Measurements from ENCODE around the gene TMCO1. TPM values are rescaled to one million over a fixed set of nuclear protein-coding genes. Genes with fewer than 3 reads are reported as not detected.
A peak's percentile ranks its signal among the peaks of the same experiment; 100 is the strongest.
"Not testable (repeated sequence)": the region's sequence is repeated elsewhere in the genome, so short reads cannot be mapped to it uniquely, and the experiment has no call there.

Gene TMCO1, protein sequence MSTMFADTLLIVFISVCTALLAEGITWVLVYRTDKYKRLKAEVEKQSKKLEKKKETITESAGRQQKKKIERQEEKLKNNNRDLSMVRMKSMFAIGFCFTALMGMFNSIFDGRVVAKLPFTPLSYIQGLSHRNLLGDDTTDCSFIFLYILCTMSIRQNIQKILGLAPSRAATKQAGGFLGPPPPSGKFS
- total RNA-seq, result 100 to 1,000 TPM in 1 of 2 donors, 10 to 100 TPM in 1; 62.6 to 101 TPM

DNA sequence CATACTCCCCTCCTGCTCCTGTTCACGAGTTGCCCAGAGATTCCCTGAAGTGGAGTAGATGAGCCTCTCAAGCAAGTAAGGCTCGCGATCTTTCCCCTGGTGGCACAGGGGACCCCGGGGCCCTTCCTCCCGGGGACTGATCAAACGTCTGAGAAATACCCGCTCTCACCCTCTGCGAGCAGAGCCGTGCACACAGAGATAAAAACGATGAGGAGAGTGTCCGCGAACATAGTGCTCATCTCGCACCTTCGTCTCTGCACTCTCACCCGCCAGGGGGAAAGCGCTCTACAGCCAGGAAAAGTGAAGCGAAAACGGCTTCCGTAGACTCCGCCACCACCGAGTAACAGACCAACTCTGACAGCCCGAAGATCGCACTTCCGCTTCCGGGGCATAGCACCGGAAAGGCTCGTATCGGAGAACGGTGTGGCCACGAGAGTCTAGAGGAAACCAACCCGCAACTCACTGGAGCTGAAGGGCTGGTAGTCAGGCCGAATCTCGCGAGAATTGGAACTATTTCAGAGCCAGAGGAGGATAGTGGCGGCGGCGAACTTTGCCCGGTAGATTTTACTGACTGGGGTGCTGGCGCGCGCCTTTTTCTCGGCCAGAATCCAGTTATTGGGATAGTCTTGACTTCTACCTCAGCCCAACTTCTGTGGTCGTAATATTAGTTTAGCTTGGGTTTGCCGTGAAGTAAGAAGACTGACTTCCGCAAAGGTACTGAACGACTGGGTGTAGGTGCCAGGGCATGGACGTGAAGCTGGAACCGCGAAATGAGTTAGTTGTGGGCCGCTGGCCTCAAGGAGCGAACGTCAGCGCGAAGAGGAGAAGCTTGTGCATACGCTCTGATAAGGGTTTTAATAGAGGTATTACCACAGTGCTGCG is at the start of gene TMCO1:
TSS of gene TMCO1 (minus strand) at position 356 of the 882 bp plus-strand sequence. CDS start at position 239, 117 bp downstream.
- Mint-ChIP-seq H3K27me3 (no peaks in the 10 kb centered on the region), H3K4me1 (ENCODE audit: low read depth in 2 of 2) (peaks cover 44 to 46% of the 10 kb centered on the region in 2 donors), H3K36me3 (peaks cover 43% of the 10 kb centered on the region), H3K4me3 (peak within 1 kb of the TSS; percentile 99), H3K9me3 (no peaks in the 10 kb centered on the region), H3K27ac (peak within 1 kb of the TSS; percentile 99 to 100)
- DNase-seq (ENCODE audit: low spot score), result peak; percentile 97
- peak; percentile 100 for ATAC-seq

DNA sequence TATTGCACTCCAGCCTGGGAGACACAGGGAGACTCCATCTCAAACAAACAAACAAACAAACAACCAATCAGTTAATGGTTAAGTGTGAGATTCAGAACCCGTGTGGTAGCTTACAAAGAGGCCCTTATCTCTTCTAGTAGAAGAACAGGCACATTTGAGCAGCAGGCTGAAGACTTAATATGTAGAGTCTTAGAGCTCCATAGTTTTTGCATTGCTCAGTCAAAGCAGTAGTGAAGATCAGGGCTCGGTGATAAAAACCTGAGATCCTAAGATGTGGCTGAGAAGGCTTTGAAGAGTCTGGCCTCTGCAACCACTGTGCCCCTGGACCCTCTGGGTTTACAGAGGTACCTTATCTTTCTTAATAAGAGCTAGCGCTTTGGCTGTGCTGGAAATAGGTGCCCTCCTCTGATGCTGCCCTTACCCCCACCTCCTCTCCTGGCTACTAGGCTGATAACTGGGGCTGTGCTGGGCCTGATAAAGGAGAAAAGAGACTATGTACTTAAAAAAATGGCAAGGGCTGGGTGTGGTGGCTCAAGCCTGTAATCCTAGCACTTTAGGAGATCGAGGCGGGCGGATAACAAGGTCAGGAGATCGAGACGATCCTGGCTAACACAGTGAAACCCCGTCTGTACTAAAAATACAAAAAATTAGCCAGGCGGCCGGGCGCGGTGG is 48.3 kb upstream of the TMCO1 start:
- Mint-ChIP-seq H3K4me1 (ENCODE audit: low read depth in 2 of 2) (no peaks in the 10 kb centered on the region), H3K4me3 (no peak overlapping the region), H3K27me3 (peaks cover 0 to 8% of the 10 kb centered on the region in 2 donors), H3K27ac (no peak overlapping the region), H3K9me3 (no peaks in the 10 kb centered on the region), H3K36me3 (no peaks in the 10 kb centered on the region)
- no peak for ATAC-seq
- no peak for DNase-seq (ENCODE audit: low spot score)

DNA sequence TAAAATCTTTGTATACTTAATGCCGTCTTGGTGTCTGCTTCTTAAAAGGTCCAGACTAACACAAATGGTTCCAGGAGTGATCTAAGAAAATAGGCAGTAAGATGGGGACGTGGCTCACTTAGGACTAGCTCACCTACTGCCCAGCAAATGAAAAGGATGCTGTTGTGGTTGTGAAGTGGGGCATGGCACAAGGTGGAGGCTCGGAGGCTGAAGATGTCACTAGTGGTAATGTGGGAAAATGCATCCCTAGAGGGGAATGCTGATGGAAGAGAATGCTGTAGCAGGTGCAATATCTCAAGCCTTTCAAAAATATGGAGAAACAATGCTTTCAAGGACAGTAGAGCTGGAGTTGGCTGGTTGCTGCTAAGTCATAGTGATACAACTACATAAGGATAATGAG is 47.5 kb upstream of the TMCO1 start:
- H3K36me3 Mint-ChIP-seq, result no peaks in the 10 kb centered on the region
- H3K4me1 Mint-ChIP-seq (ENCODE audit: low read depth in 2 of 2), result no peaks in the 10 kb centered on the region
- H3K9me3 Mint-ChIP-seq, result no peaks in the 10 kb centered on the region
- H3K27me3 Mint-ChIP-seq, result peaks cover 0 to 3% of the 10 kb centered on the region in 2 donors
- no peak overlapping the region for H3K27ac Mint-ChIP-seq
- H3K4me3 Mint-ChIP-seq, result no peak overlapping the region
- no peak for DNase-seq (ENCODE audit: low spot score)
- no peak for ATAC-seq

DNA sequence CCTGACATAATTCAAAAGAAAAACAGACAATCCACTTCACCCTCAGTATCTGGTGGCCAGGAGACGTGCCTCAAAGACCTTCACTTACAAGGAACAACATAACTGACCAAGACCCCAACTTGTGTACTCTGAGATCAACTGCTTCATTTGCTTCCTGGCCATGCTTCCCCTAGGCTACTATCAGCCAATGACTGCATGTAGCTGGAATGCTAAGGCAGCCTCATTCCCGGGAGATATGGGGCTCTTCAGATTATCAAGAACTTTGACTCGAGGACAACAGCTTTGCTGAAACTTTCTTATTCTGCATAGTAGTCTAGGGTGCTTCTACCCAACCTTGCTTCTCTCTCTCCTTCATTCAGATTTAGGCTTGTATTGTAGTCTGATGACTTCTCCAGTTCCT is 47.1 kb upstream of the TMCO1 start:
- DNase-seq (ENCODE audit: low spot score) (no peak), ATAC-seq (no peak)
- H3K4me1 Mint-ChIP-seq (ENCODE audit: low read depth in 2 of 2), result no peaks in the 10 kb centered on the region
- no peaks in the 10 kb centered on the region for H3K36me3 Mint-ChIP-seq
- peaks cover 0 to 3% of the 10 kb centered on the region in 2 donors for H3K27me3 Mint-ChIP-seq
- no peak overlapping the region for H3K27ac Mint-ChIP-seq
- no peaks in the 10 kb centered on the region for H3K9me3 Mint-ChIP-seq
- no peak overlapping the region for H3K4me3 Mint-ChIP-seq

DNA sequence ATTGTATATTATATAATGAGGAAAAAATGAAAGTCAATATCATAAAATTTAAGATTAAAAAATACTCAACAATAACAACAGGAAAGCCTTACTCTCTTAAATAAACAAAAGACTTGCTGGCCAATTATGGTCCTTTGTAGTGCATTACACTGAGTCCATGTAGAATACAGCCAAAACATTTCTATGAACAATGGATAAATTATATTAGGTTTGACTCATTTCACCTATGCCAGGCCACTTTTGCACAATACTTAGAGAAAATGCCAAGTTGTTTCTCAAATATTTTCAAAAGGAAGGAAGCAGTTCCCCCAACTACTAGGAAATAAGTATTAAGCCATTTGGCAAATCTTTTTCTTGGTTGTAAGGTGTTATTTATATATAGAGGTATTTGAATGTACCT is 38.9 kb upstream of the TMCO1 start:
- ATAC-seq, result no peak
- H3K4me3 Mint-ChIP-seq, result no peak overlapping the region
- H3K9me3 Mint-ChIP-seq, result no peaks in the 10 kb centered on the region
- no peaks in the 10 kb centered on the region for H3K36me3 Mint-ChIP-seq
- H3K27me3 Mint-ChIP-seq, result peaks cover 3 to 6% of the 10 kb centered on the region in 2 donors
- H3K27ac Mint-ChIP-seq, result no peak overlapping the region
- DNase-seq (ENCODE audit: low spot score), result no peak
- H3K4me1 Mint-ChIP-seq (ENCODE audit: low read depth in 2 of 2), result no peaks in the 10 kb centered on the region

DNA sequence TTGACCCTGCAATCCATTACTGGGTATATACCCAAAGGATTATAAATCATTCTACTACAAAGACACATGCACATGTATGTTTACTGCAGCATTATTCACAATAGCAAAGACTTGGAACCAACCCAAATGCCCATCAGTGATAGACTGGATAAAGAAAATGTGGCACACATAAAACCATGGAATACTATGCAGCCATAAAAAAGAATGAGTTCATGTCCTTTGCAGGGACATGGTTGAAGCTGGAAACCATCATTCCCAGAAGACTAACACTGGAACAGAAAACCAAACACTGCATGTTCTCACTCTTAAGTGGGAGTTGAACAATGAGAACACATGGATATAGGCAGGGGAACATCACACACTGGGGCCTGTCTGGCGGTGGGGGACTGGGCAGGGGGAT is 35.8 kb upstream of the TMCO1 start:
- H3K27me3 Mint-ChIP-seq, result peaks cover 13 to 20% of the 10 kb centered on the region in 2 donors
- not testable (repeated sequence) for H3K4me3 Mint-ChIP-seq; H3K4me1 Mint-ChIP-seq (ENCODE audit: low read depth in 2 of 2); H3K36me3 Mint-ChIP-seq; H3K9me3 Mint-ChIP-seq; ATAC-seq; H3K27ac Mint-ChIP-seq; DNase-seq (ENCODE audit: low spot score)

DNA sequence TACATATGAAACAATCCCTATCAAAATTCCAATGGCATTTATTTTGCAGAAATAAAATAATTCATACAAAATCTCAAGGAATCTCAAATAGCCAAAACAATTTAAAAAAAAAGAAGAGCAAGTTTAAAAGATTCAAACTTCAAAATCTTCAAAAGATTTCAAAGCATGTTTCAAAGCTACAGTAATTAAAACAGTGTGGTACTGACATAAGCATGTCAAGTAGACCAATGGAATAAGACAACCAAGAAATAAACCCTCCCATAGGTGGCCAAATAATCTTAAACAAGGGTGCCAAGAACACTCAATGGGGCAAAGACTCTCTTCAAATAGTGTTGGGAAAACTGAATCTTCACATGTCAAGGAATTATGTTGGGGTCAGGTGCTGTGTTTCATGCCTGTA is 30.7 kb upstream of the TMCO1 start:
- Mint-ChIP-seq H3K9me3 (no peaks in the 10 kb centered on the region), H3K4me1 (ENCODE audit: low read depth in 2 of 2) (no peaks in the 10 kb centered on the region), H3K27ac (no peak overlapping the region), H3K36me3 (peaks cover 10% of the 10 kb centered on the region), H3K4me3 (no peak overlapping the region), H3K27me3 (peaks cover 7 to 25% of the 10 kb centered on the region in 2 donors)
- DNase-seq (ENCODE audit: low spot score), result no peak
- no peak for ATAC-seq

DNA sequence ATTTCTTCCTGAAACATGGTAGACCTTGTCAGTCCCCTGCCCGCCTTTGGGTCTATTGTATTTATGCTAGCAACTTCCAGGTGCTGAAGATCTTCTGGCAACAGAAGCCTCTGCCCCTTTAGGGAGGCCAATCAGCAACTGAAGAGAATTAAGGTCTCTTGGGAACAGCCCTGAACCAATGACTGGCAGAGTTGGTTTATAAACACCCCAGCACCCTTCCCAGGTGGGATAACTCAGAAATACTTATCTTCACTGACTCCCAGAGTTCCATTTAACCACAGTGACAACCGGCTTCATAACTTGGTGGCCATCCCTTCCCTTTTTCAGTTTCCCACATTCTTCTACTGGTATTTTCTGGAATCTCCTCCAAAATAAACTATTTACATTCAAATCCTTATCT is 27.2 kb upstream of the TMCO1 start:
- no peak for DNase-seq (ENCODE audit: low spot score)

DNA sequence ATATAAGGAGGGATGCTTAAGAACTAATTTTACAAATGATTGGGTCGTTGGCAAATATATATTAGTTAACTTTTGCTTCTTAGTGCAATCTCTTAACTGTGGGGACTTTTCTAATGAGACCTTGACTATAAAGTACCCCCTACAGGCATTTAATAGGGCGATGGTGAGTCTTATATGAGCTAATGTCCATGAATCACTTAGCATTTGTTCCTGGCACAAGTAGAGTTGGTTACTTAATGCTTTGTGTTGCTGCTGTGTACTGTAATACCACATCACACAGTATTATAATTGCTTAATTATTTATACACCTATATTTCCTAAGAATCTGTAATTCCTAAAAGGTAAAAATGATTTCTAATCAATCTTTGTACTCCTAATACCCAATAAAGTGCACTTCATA is 25.3 kb upstream of the TMCO1 start:
- Mint-ChIP-seq H3K4me1 (ENCODE audit: low read depth in 2 of 2) (no peaks in the 10 kb centered on the region), H3K27me3 (peaks cover 13 to 19% of the 10 kb centered on the region in 2 donors), H3K9me3 (no peaks in the 10 kb centered on the region), H3K4me3 (no peak overlapping the region), H3K27ac (no peak overlapping the region), H3K36me3 (no peaks in the 10 kb centered on the region)
- DNase-seq (ENCODE audit: low spot score) (no peak), ATAC-seq (no peak)

More for the DNA sequence above, 27.2 kb upstream of the TMCO1 start:
- Mint-ChIP-seq H3K4me1 (ENCODE audit: low read depth in 2 of 2) (no peaks in the 10 kb centered on the region), H3K27ac (no peak overlapping the region), H3K36me3 (peaks cover 10% of the 10 kb centered on the region), H3K9me3 (no peaks in the 10 kb centered on the region), H3K27me3 (peaks cover 13 to 28% of the 10 kb centered on the region in 2 donors), H3K4me3 (no peak overlapping the region)
- ATAC-seq, result no peak

DNA sequence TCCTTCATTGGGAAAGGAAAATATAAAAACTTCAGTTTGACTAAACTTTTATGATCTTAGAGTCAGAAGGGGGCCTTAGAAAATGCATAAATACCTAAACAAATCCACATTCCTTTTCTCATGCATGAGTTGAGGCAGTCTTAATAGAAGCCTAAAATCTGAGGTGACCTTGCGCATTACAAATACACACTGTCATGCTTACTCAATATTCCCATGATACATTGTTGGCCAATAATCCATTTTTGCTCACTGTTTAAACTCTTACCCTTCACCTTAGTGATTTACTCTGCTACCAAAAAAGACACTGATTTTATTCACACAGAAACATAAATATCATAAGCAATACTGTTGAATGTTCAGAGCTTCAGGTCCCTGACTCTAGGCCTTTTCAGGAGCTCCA is 19.1 kb upstream of the TMCO1 start:
- no peak overlapping the region for H3K27ac Mint-ChIP-seq
- no peaks in the 10 kb centered on the region for H3K9me3 Mint-ChIP-seq
- H3K4me1 Mint-ChIP-seq (ENCODE audit: low read depth in 2 of 2), result no peaks in the 10 kb centered on the region
- no peak for DNase-seq (ENCODE audit: low spot score)
- H3K36me3 Mint-ChIP-seq, result no peaks in the 10 kb centered on the region
- ATAC-seq, result no peak
- H3K27me3 Mint-ChIP-seq, result peaks cover 5 to 17% of the 10 kb centered on the region in 2 donors
- no peak overlapping the region for H3K4me3 Mint-ChIP-seq

DNA sequence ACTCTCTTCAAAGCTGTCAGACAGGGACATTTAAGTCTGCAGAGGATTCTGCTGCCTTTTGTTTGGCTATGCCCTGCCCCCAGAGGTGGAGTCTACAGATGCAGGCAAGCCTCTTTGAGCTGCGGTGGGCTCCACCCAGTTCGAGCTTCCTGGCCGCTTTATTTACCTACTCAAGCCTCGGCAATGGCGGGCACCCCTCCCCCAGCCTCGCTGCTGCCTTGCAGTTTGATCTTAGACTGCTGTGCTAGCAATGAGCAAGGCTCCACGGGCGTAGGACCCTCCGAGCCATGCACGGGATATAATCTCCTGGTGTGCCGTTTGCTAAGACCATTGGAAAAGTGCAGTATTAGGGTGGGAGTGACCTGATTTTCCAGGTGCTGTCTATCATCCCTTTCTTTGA is 14.9 kb upstream of the TMCO1 start:
- not testable (repeated sequence) for DNase-seq (ENCODE audit: low spot score); ATAC-seq; H3K27ac Mint-ChIP-seq; H3K4me1 Mint-ChIP-seq (ENCODE audit: low read depth in 2 of 2); H3K9me3 Mint-ChIP-seq; H3K4me3 Mint-ChIP-seq; H3K36me3 Mint-ChIP-seq
- H3K27me3 Mint-ChIP-seq, result peaks cover 2 to 19% of the 10 kb centered on the region in 2 donors

DNA sequence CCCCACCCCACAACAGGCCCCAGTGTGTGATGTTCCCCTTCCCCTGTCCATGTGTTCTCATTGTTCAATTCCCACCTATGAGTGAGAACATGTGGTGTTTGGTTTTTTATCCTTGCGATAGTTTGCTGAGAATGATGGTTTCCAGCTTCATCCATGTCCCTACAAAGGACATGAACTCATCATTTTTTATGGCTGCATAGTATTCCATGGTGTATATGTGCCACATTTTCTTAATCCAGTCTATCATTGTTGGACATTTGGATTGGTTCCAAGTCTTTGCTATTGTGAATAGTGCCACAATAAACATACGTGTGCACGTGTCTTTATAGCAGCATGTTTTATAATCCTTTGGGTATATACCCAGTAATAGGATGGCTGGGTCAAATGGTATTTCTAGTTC is 9.5 kb upstream of the TMCO1 start:
- H3K4me3 Mint-ChIP-seq, H3K27ac Mint-ChIP-seq, H3K9me3 Mint-ChIP-seq: not testable (repeated sequence)

DNA sequence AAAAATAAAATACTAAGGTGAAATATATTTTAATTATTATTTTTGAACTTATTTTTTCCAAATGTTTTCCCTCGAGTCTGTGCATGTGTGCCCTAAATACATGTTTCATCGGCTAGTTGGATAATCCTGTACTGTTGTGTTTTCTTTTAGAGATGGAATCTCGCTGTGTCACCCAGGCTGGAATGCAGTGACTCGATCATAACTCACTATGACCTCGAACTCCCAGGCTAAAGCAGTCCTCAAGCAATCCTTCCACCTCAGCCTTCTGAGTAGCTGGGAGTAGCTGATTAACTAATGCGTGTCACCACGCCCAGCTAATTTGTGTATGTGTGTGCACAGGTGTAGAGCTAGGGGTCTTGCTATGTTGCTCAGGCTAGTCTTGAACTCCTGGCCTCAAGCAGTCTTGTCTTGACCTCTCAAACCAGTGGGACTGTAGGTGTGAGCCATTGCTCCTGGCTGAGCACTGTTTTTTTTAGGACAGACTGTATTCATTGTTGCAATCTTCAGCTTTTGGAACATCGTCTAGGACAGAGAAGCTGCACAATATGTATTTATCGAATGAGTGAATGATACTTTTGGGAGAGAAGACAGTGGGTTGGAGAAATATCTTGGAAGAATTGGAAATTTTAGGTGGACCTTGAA is 4.8 kb upstream of the TMCO1 start:
- Mint-ChIP-seq H3K27ac (no peak overlapping the region), H3K27me3 (no peaks in the 10 kb centered on the region), H3K4me3 (no peak overlapping the region), H3K4me1 (ENCODE audit: low read depth in 2 of 2) (peaks cover 8 to 15% of the 10 kb centered on the region in 2 donors), H3K9me3 (no peaks in the 10 kb centered on the region), H3K36me3 (peaks cover 7% of the 10 kb centered on the region)
- ATAC-seq, result no peak
- DNase-seq (ENCODE audit: low spot score), result no peak

More for the DNA sequence above, 9.5 kb upstream of the TMCO1 start:
- ATAC-seq; H3K36me3 Mint-ChIP-seq; H3K4me1 Mint-ChIP-seq (ENCODE audit: low read depth in 2 of 2); DNase-seq (ENCODE audit: low spot score): not testable (repeated sequence)
- H3K27me3 Mint-ChIP-seq, result peaks cover 2 to 19% of the 10 kb centered on the region in 2 donors
